DMS 273 treated with DMSO at 0.1 percent for 48 hours (cell line): ENCODE measurements around the gene ZNF529.

Source experiments
- DNase-seq: peaks from one replicate; lab custom pipeline; 2025; lab: John Stamatoyannopoulos, UW

Gene ZNF529

DNA sequence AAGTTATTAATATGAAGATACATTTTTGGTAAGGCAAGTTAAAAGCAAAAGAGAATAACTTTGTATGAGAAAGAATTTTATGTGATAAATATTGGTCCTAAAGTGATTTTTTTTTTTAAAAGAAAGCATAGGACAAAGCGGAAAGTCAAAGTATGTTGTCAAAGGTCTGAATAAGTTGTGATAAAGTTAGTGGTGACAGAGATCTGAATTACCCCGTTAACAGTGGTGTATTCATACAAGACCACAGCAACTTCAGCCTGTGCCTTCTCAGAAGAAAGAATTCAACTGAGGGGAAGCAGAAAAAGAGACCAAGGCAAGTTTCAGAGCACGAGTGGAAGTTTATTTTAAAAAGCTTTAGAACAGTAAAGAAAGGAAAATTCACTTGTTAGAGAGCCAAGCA is 64.8 kb downstream of the ZNF529 start:
- DNase-seq, result no peak

- no peak for DNase-seq
These were observed 71.1 kb downstream of the ZNF529 start for GRCh38 chr19:36501973-36502372.

- DNase-seq, result no peak
These were observed 76.1 kb downstream of the ZNF529 start for GRCh38 chr19:36497001-36497400.
